ENCODE data around the gene ADAM12.

The ADAM12 gene

GRCh38 chr10:126212738-126213137 is 175.5 kb downstream of the ADAM12 start:
- TF ChIP-seq EZH2 (IDR thresholded peaks at IDR 0.05) (no peak), POLR2AphosphoS5 (IDR thresholded peaks at IDR 0.05; ENCODE audit: borderline replicate concordance, low read depth, low read length) (no peak), FOXP2 (optimal IDR thresholded peaks at IDR 0.05; ENCODE audit: control extremely low read depth, extremely low read length, insufficient read depth) (no peak)
- Histone ChIP-seq H3K9me3 (ENCODE audit: low read depth, low read length) (no peaks in the 10 kb centered on the region), H3K36me3 (ENCODE audit: insufficient read depth, low read length) (no peaks in the 10 kb centered on the region), H3K9ac (ENCODE audit: insufficient read length) (no peak overlapping the region), H3K4me3 (no peak overlapping the region), H3K27ac (no peak overlapping the region)
- no peak for DNase-seq (ENCODE audit: low read depth, low spot score)

- no peak for DNase-seq (ENCODE audit: low read depth, low spot score)
- H3K36me3 ChIP-seq (ENCODE audit: insufficient read depth, low read length), result no peaks in the 10 kb centered on the region
- H3K9me3 ChIP-seq (ENCODE audit: low read depth, low read length), result no peaks in the 10 kb centered on the region
- no peak overlapping the region for H3K9ac ChIP-seq (ENCODE audit: insufficient read length)
- TF ChIP-seq EZH2 (IDR thresholded peaks at IDR 0.05) (no peak), FOXP2 (optimal IDR thresholded peaks at IDR 0.05; ENCODE audit: control extremely low read depth, extremely low read length, insufficient read depth) (no peak), POLR2AphosphoS5 (IDR thresholded peaks at IDR 0.05; ENCODE audit: borderline replicate concordance, low read depth, low read length) (no peak)
- no peak overlapping the region for H3K27ac ChIP-seq
- no peak overlapping the region for H3K4me3 ChIP-seq
Observed at GRCh38 chr10:126210051-126210651, 178.1 kb downstream of the ADAM12 start.

- no peak overlapping the region for H3K4me3 ChIP-seq
- H3K9me3 ChIP-seq (ENCODE audit: low read depth, low read length), result no peaks in the 10 kb centered on the region
- no peaks in the 10 kb centered on the region for H3K36me3 ChIP-seq (ENCODE audit: insufficient read depth, low read length)
- no peak overlapping the region for H3K27ac ChIP-seq
- TF ChIP-seq EZH2 (IDR thresholded peaks at IDR 0.05), result no peak
- no peak for TF ChIP-seq FOXP2 (optimal IDR thresholded peaks at IDR 0.05; ENCODE audit: control extremely low read depth, extremely low read length, insufficient read depth)
- no peak for TF ChIP-seq POLR2AphosphoS5 (IDR thresholded peaks at IDR 0.05; ENCODE audit: borderline replicate concordance, low read depth, low read length)
- H3K9ac ChIP-seq (ENCODE audit: insufficient read length), result no peak overlapping the region
- no peak for DNase-seq (ENCODE audit: low read depth, low spot score)
Observed at GRCh38 chr10:126209451-126209850, 178.8 kb downstream of the ADAM12 start.

GRCh38 chr10:126208726-126209302 is 179.5 kb downstream of the ADAM12 start:
- no peaks in the 10 kb centered on the region for H3K36me3 ChIP-seq (ENCODE audit: insufficient read depth, low read length)
- no peak overlapping the region for H3K4me3 ChIP-seq

GRCh38 chr10:126207851-126208250 is 180.4 kb downstream of the ADAM12 start:
- TF ChIP-seq EZH2 (IDR thresholded peaks at IDR 0.05) (no peak), POLR2AphosphoS5 (IDR thresholded peaks at IDR 0.05; ENCODE audit: borderline replicate concordance, low read depth, low read length) (no peak)
- no peak overlapping the region for H3K4me3 ChIP-seq
- no peaks in the 10 kb centered on the region for H3K36me3 ChIP-seq (ENCODE audit: insufficient read depth, low read length)
- no peak overlapping the region for H3K27ac ChIP-seq
- no peak overlapping the region for H3K9ac ChIP-seq (ENCODE audit: insufficient read length)
- DNase-seq (ENCODE audit: low read depth, low spot score), result no peak
- H3K9me3 ChIP-seq (ENCODE audit: low read depth, low read length), result no peaks in the 10 kb centered on the region

More at GRCh38 chr10:126208726-126209302, 179.5 kb downstream of the ADAM12 start:
- H3K9me3 ChIP-seq (ENCODE audit: low read depth, low read length), result no peaks in the 10 kb centered on the region
- DNase-seq (ENCODE audit: low read depth, low spot score), result no peak
- H3K27ac ChIP-seq, result no peak overlapping the region
- TF ChIP-seq FOXP2 (optimal IDR thresholded peaks at IDR 0.05; ENCODE audit: control extremely low read depth, extremely low read length, insufficient read depth) (no peak), EZH2 (IDR thresholded peaks at IDR 0.05) (no peak), POLR2AphosphoS5 (IDR thresholded peaks at IDR 0.05; ENCODE audit: borderline replicate concordance, low read depth, low read length) (no peak)
- H3K9ac ChIP-seq (ENCODE audit: insufficient read length), result no peak overlapping the region

- Histone ChIP-seq H3K27ac (no peak overlapping the region), H3K4me3 (no peak overlapping the region), H3K9me3 (ENCODE audit: low read depth, low read length) (no peaks in the 10 kb centered on the region), H3K36me3 (ENCODE audit: insufficient read depth, low read length) (no peaks in the 10 kb centered on the region), H3K9ac (ENCODE audit: insufficient read length) (no peak overlapping the region)
- DNase-seq (ENCODE audit: low read depth, low spot score), result no peak
- TF ChIP-seq EZH2 (IDR thresholded peaks at IDR 0.05) (no peak), POLR2AphosphoS5 (IDR thresholded peaks at IDR 0.05; ENCODE audit: borderline replicate concordance, low read depth, low read length) (no peak), FOXP2 (optimal IDR thresholded peaks at IDR 0.05; ENCODE audit: control extremely low read depth, extremely low read length, insufficient read depth) (no peak)
Observed at GRCh38 chr10:126207313-126207771, 180.9 kb downstream of the ADAM12 start.

GRCh38 chr10:126205486-126206205 is 182.6 kb downstream of the ADAM12 start:
- Histone ChIP-seq H3K4me3 (no peak overlapping the region), H3K9ac (ENCODE audit: insufficient read length) (no peak overlapping the region), H3K9me3 (ENCODE audit: low read depth, low read length) (no peaks in the 10 kb centered on the region), H3K36me3 (ENCODE audit: insufficient read depth, low read length) (no peaks in the 10 kb centered on the region), H3K27ac (no peak overlapping the region)
- TF ChIP-seq EZH2 (IDR thresholded peaks at IDR 0.05) (no peak), FOXP2 (optimal IDR thresholded peaks at IDR 0.05; ENCODE audit: control extremely low read depth, extremely low read length, insufficient read depth) (no peak), POLR2AphosphoS5 (IDR thresholded peaks at IDR 0.05; ENCODE audit: borderline replicate concordance, low read depth, low read length) (no peak)
- no peak for DNase-seq (ENCODE audit: low read depth, low spot score)

- H3K9ac ChIP-seq (ENCODE audit: insufficient read length), result no peak overlapping the region
- H3K36me3 ChIP-seq (ENCODE audit: insufficient read depth, low read length), result no peaks in the 10 kb centered on the region
- no peak for DNase-seq (ENCODE audit: low read depth, low spot score)
- TF ChIP-seq POLR2AphosphoS5 (IDR thresholded peaks at IDR 0.05; ENCODE audit: borderline replicate concordance, low read depth, low read length) (no peak), FOXP2 (optimal IDR thresholded peaks at IDR 0.05; ENCODE audit: control extremely low read depth, extremely low read length, insufficient read depth) (no peak), EZH2 (IDR thresholded peaks at IDR 0.05) (no peak)
- no peak overlapping the region for H3K27ac ChIP-seq
- H3K4me3 ChIP-seq, result no peak overlapping the region
- H3K9me3 ChIP-seq (ENCODE audit: low read depth, low read length), result no peaks in the 10 kb centered on the region
Observed at GRCh38 chr10:126204320-126204719, 184.0 kb downstream of the ADAM12 start.

Measured in SK-N-MC (cell line).